ENCODE measurements around the gene PRKCA.

Gene PRKCA

DNA sequence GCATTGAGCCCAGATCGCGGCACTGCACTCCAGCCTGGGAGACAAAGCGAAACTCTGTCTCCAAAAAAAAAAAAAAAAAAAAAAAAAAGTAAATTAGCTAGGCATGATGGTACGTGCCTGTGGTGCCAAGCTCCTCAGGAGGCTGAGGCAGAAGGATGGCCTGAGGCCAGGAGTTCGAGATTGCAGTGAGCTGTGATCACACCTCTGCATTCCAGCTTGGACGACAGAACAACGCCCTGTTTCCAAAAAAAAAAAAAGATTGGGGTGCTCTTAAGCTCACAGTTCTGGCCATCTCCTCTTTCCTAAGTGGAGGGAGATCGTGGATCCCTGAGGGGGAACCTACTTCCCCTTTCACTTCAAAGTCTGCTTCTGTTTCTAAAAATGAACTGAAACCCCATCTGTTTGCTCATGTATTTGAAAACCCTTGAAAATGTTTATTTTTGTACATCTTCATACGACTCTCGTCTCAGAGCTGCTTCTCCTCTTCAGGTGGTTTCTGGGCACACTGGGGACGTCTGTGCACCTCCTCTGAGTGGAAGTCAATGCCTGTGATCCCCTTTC lies 138.8 kb downstream of the PRKCA start:
- no peaks in the 10 kb centered on the region for H3K27me3 ChIP-seq
- no peaks in the 10 kb centered on the region for H3K9me3 ChIP-seq
- TF ChIP-seq, protein P1, sequence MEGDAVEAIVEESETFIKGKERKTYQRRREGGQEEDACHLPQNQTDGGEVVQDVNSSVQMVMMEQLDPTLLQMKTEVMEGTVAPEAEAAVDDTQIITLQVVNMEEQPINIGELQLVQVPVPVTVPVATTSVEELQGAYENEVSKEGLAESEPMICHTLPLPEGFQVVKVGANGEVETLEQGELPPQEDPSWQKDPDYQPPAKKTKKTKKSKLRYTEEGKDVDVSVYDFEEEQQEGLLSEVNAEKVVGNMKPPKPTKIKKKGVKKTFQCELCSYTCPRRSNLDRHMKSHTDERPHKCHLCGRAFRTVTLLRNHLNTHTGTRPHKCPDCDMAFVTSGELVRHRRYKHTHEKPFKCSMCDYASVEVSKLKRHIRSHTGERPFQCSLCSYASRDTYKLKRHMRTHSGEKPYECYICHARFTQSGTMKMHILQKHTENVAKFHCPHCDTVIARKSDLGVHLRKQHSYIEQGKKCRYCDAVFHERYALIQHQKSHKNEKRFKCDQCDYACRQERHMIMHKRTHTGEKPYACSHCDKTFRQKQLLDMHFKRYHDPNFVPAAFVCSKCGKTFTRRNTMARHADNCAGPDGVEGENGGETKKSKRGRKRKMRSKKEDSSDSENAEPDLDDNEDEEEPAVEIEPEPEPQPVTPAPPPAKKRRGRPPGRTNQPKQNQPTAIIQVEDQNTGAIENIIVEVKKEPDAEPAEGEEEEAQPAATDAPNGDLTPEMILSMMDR (IDR thresholded peaks at IDR 0.05): no peak
- no peak for DNase-seq
- no peak overlapping the region for H3K4me3 ChIP-seq
- H3K4me1 ChIP-seq: no peaks in the 10 kb centered on the region
- no peak overlapping the region for H3K27ac ChIP-seq
- no peaks in the 10 kb centered on the region for H3K36me3 ChIP-seq
- intact Hi-C loops (cut with DNase I; ENCODE audit: low total_unique reads): no loop called here

DNA sequence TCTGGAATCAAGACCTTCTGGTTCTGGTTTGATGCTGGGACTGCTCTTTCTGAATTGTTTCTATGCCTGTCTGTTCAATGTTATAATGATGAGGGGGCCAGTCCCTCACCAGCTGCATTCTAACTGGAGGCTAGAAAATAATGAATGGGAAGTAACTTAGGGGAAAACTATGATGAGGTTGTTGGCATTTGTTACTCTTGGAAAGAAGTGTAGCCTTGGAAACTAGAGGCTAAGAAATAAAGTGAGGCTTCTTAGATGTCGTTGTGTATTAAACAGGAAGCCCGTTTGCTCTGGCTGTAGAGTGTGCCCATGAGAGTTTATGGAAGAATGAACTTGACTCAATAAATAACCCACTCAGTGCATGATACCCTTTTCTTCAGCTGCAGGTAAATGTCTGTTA lies 140.8 kb downstream of the PRKCA start:
- intact Hi-C loops (cut with DNase I; ENCODE audit: low total_unique reads): no loop called here
- TF ChIP-seq, protein P1 (IDR thresholded peaks at IDR 0.05): no peak
- DNase-seq: no peak
- Histone ChIP-seq H3K27me3 (no peaks in the 10 kb centered on the region), H3K4me3 (no peak overlapping the region), H3K9me3 (no peaks in the 10 kb centered on the region), H3K36me3 (no peaks in the 10 kb centered on the region), H3K4me1 (no peaks in the 10 kb centered on the region), H3K27ac (no peak overlapping the region)

DNA sequence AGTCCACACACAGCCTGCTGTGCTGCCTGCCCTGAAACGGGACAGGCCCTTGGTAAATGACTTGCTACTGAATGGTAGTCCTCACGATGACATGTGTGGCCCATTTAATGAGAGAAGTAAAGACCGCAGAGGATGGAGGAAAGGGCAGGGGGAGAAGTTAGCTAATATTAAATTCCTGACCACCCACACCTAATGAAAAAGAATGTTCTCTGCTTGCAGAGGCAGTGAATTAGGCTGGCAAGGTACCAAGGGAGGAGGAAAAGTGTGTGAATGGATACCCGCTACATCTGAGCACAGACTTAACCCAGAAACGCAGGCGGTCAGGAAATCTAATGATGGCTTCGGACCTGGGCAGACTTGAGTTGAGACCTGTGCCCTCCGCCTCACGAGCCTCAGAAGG lies 141.2 kb downstream of the PRKCA start:
- H3K36me3 ChIP-seq: no peaks in the 10 kb centered on the region
- H3K4me1 ChIP-seq: no peaks in the 10 kb centered on the region
- H3K27me3 ChIP-seq: no peaks in the 10 kb centered on the region
- H3K27ac ChIP-seq: no peak overlapping the region
- TF ChIP-seq, protein P1 (IDR thresholded peaks at IDR 0.05): no peak
- no peak overlapping the region for H3K4me3 ChIP-seq
- intact Hi-C loops (cut with DNase I; ENCODE audit: low total_unique reads): no loop called here
- no peak for DNase-seq
- H3K9me3 ChIP-seq: no peaks in the 10 kb centered on the region

DNA sequence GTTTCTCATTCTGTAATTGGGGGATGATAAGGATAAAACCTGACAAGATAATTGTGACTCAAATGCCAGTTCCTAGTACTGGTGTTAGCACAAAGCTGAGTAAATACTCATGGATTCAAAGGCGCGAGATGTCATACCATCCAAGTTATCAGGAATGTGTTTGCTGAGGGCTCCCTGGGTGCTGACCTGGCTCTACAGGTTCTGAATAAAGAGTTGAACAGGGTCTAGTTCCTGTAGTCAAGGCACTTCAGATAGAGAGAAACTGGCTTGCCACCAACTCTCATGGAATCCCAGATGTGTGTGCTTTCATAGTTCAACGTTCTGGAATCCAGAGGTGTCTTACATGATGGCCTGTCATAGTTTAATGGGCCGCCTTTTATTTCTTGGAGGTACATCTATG lies 141.6 kb downstream of the PRKCA start:
- no peaks in the 10 kb centered on the region for H3K9me3 ChIP-seq
- H3K4me3 ChIP-seq: no peak overlapping the region
- intact Hi-C loops (cut with DNase I; ENCODE audit: low total_unique reads): no loop called here
- TF ChIP-seq, protein P1 (IDR thresholded peaks at IDR 0.05): no peak
- no peaks in the 10 kb centered on the region for H3K4me1 ChIP-seq
- H3K27me3 ChIP-seq: no peaks in the 10 kb centered on the region
- no peak for DNase-seq
- H3K27ac ChIP-seq: no peak overlapping the region
- no peaks in the 10 kb centered on the region for H3K36me3 ChIP-seq

DNA sequence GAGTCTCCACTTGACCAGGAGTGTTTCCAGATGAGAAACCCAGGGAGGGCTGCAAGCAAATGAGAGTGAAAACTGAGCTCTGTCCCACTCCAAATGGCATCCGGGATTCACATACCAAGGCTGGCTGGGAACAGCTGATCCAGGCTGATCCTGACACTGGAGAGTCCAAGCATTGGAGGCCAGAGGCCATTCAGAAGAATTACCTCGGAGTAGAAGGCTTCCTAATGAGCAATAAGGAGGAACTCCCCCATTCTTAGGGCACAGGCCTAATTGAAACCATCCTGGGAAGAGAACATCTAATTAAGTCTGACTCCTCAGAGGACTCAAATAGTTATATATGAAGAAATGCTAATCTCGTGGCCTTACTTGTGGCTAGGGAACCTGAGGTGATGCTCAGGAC lies 142.8 kb downstream of the PRKCA start:
- H3K36me3 ChIP-seq: no peaks in the 10 kb centered on the region
- no peaks in the 10 kb centered on the region for H3K4me1 ChIP-seq
- no peak for DNase-seq
- H3K27me3 ChIP-seq: no peaks in the 10 kb centered on the region
- H3K4me3 ChIP-seq: no peak overlapping the region
- H3K27ac ChIP-seq: no peak overlapping the region
- intact Hi-C loops (cut with DNase I; ENCODE audit: low total_unique reads): no loop called here
- H3K9me3 ChIP-seq: no peaks in the 10 kb centered on the region
- TF ChIP-seq, protein P1 (IDR thresholded peaks at IDR 0.05): no peak

DNA sequence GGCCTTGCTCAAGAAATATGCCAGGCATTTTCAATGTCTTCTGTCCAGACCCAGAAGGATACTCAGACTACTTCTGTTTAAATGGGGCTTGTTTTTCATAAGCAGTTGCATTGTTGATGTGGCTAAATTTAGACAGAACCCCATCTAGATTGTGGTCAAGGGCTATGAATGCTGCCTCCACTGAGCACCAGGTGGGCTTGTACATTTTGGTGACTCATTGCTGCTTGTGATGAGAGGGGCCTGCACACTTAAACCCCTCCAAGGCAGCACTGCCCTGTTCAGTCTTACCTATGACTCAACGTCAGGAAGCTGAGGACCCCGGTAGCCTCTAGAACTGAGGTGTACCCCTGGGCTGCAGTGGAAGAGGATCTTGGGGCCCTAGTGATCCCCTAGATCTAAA lies 144.0 kb downstream of the PRKCA start:
- H3K27ac ChIP-seq: no peak overlapping the region
- no peaks in the 10 kb centered on the region for H3K4me1 ChIP-seq
- TF ChIP-seq, protein P1 (IDR thresholded peaks at IDR 0.05): no peak
- H3K36me3 ChIP-seq: no peaks in the 10 kb centered on the region
- DNase-seq: no peak
- no peak overlapping the region for H3K4me3 ChIP-seq
- H3K27me3 ChIP-seq: no peaks in the 10 kb centered on the region
- intact Hi-C loops (cut with DNase I; ENCODE audit: low total_unique reads): no loop called here
- no peaks in the 10 kb centered on the region for H3K9me3 ChIP-seq

Data from tibial artery (tissue), 4 donors.